Uterus (tissue), 4 donors: ENCODE data around the gene ROCK2. TPM values are rescaled to one million over a fixed set of nuclear protein-coding genes. Genes with fewer than 3 reads are reported as not detected.

Experiments
- DNase-seq, 2 donors: peaks; one replicate each; pipeline ENCODE4 v3.0.0-alpha.2; 2019 to 2020
- H3K27ac ChIP-seq, 2 donors: fragments of 200-600 bp; sonication (generic); 1 replicate in 1 of 2; 2 replicates in 1 of 2; pipeline ENCODE4 v1.5.1; 2016 to 2018
- H3K27me3 ChIP-seq, 2 donors: fragments of 200-600 bp; sonication (generic); one replicate each; pipeline ENCODE4 v1.5.1; 2018 to 2019; ENCODE audit warnings: control low read depth in 1 of 2
- H3K36me3 ChIP-seq, 2 donors: fragments of 200-600 bp; sonication (generic); one replicate each; pipeline ENCODE4 v1.5.1; 2019; ENCODE audit warnings: control low read depth in 1 of 2
- H3K4me1 ChIP-seq, 2 donors: fragments of 200-600 bp; sonication (generic); one replicate each; pipeline ENCODE4 v1.5.1; 2018 to 2019; ENCODE audit warnings: control low read depth in 1 of 2
- H3K4me3 ChIP-seq, 2 donors: fragments of 200-600 bp; sonication (generic); 1 replicate in 1 of 2; 2 replicates in 1 of 2; pipeline ENCODE4 v1.5.1; 2018 to 2019; ENCODE audit warnings: mild to moderate bottlenecking in 1 of 2
- H3K9me3 ChIP-seq, 2 donors: fragments of 200-600 bp; sonication (generic); one replicate each; pipeline ENCODE4 v1.5.1; 2019; ENCODE audit warnings: control low read depth in 1 of 2
- POLR2A ChIP-seq, 2 donors: fragments of 450-650 bp; IDR thresholded peaks; one replicate each; pipeline ENCODE4 v1.6.1; 2016; ENCODE audit warnings: antibody characterized with exemption in 2 of 2, mild to moderate bottlenecking in 1 of 2, moderate library complexity in 1 of 2
- intact Hi-C: fragments of 100-400 bp; cut with DNase I; formaldehyde crosslinking; loops from one replicate; pipeline ENCODE4 v1.15.1; 2023; ENCODE audit warnings: low total_unique reads
- total RNA-seq, 4 donors: library from RNA; depleted of rRNA in 3 of 4; stranded (reverse); fragments of >200 nt in 3 of 4; gene quantifications; one replicate each; pipeline versions ENCODE4 v1.1.0 to v1.2.4, GENCODE V29; 2014 to 2023
- TF ChIP-seq, protein P1 (sequence below), 4 experiments: fragments of 200-600 bp in 2 of 4; fragments of 450-650 bp in 2 of 4; sonication (generic) in 2 of 4; IDR thresholded peaks; one replicate each; pipeline ENCODE4 v1.5.1; 2016 to 2019; ENCODE audit warnings: antibody characterized with exemption in 4 of 4, mild to moderate bottlenecking in 2 of 4, moderate library complexity in 1 of 4
- donor health status: DM: yes; HTN: yes; CAD: no.

Gene ROCK2
- total RNA-seq, 4 donors from 2014 or later = 78.5 to 143 (median 122) TPM

DNA sequence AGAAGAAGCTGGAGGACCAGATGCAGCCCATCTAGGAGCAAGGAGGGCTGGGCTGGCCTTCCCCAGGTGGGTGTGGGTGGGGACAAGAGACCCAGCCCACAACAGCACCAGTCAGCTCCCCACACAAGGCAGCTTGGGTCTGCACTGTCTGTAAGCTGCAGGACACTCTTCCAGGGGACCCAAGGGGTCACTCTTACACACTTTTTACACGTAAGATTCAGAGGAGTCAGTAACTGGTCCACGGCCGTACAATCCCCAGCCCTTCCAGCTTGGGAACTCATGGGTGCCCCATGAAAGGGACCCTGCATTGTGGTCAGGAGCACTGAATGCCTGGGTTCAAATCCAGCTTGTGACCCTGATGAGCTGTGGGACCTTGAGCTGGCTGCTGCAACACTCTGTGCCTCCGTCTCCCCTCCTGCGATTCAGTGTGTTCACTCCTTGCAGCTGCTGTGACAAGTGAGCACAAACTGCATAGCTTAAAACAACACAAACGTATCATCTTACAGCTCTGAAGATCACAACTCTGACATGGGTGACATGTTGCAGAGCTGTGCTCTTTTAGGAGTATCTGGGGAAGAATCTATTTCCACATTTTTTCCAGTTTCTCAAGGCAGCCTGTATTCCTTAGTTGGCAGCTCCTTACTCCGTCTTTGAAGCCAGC is 200.2 kb downstream of the ROCK2 start:
- DNase-seq = no peak
- Histone ChIP-seq H3K4me3 (no peak overlapping the region), H3K36me3 (no peaks in the 10 kb centered on the region), H3K4me1 (no peaks in the 10 kb centered on the region), H3K27ac (no peak overlapping the region), H3K27me3 (no peaks in the 10 kb centered on the region), H3K9me3 (no peaks in the 10 kb centered on the region)
- intact Hi-C loops = no loop called here
- TF ChIP-seq, protein P1, sequence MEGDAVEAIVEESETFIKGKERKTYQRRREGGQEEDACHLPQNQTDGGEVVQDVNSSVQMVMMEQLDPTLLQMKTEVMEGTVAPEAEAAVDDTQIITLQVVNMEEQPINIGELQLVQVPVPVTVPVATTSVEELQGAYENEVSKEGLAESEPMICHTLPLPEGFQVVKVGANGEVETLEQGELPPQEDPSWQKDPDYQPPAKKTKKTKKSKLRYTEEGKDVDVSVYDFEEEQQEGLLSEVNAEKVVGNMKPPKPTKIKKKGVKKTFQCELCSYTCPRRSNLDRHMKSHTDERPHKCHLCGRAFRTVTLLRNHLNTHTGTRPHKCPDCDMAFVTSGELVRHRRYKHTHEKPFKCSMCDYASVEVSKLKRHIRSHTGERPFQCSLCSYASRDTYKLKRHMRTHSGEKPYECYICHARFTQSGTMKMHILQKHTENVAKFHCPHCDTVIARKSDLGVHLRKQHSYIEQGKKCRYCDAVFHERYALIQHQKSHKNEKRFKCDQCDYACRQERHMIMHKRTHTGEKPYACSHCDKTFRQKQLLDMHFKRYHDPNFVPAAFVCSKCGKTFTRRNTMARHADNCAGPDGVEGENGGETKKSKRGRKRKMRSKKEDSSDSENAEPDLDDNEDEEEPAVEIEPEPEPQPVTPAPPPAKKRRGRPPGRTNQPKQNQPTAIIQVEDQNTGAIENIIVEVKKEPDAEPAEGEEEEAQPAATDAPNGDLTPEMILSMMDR (IDR thresholded peaks at IDR 0.05) = no peak
- TF ChIP-seq POLR2A (IDR thresholded peaks at IDR 0.05) = no peak

DNA sequence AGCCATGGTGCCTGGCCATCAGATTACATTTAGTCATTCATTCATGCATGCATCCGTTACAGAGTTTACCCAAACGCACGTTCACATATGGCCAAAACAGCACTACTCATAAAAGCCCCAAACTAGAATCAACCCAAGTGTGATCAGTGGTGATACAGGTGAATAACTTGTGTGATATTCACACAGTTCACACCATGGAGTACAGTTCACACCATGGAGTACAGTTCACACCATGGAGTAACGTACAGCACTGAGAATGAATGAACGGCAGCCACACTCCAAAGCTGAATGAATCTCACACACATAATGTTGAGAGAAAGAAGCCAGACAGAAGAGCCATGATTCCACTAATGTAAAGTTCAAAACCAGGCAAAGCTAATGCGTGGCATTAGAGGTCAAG is 201.4 kb downstream of the ROCK2 start:
- Histone ChIP-seq H3K4me1 (no peaks in the 10 kb centered on the region), H3K36me3 (no peaks in the 10 kb centered on the region), H3K4me3 (no peak overlapping the region), H3K27ac (no peak overlapping the region), H3K9me3 (no peaks in the 10 kb centered on the region), H3K27me3 (no peaks in the 10 kb centered on the region)
- no peak for DNase-seq
- TF ChIP-seq, protein P1 (IDR thresholded peaks at IDR 0.05) = no peak
- TF ChIP-seq POLR2A (IDR thresholded peaks at IDR 0.05) = no peak
- intact Hi-C loops = no loop called here

DNA sequence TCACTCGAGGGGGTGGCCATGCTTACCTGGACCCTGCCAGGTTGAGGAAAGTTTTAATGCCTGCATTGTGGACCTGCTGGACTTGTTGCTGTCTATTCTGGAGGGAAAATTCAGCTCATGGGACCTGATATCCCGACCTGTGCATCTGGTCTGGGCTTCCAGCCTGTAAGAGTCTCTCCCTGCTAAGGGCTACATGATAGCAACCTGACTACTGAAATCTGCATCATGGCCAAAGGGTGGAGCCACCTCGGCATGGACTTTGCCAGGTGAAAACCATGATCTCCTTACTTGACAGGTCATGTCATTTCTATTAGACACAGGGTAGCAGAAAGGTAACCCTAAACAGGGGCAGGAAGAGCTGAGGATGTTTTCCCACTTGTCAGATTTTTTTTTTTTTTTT is 202.1 kb downstream of the ROCK2 start:
- intact Hi-C loops = no loop called here
- DNase-seq = no peak
- Histone ChIP-seq H3K9me3 (no peaks in the 10 kb centered on the region), H3K27ac (no peak overlapping the region), H3K4me1 (no peaks in the 10 kb centered on the region), H3K36me3 (no peaks in the 10 kb centered on the region), H3K27me3 (no peaks in the 10 kb centered on the region), H3K4me3 (no peak overlapping the region)
- TF ChIP-seq, protein P1 (IDR thresholded peaks at IDR 0.05) = no peak
- no peak for TF ChIP-seq POLR2A (IDR thresholded peaks at IDR 0.05)

DNA sequence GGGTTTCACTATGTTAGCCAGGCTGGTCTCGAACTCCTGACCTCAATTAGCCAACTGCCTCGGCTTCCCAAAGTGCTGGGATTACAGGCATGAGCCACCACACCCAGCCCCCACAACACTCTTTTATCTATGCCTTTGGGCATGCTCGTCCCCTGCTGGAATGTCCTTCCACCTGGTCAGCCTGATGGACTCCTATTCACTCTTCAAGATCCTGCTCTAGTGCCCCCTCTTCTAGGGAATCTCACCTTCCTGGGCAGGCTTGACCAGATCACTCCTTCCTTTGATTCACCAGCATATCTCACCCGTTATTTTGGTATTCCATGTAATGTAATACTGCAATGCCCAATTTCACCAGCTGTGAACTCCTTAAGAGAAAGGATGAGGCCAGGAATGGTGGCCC is 203.1 kb downstream of the ROCK2 start:
- Histone ChIP-seq H3K27ac (no peak overlapping the region), H3K4me3 (no peak overlapping the region), H3K4me1 (no peaks in the 10 kb centered on the region), H3K36me3 (no peaks in the 10 kb centered on the region), H3K27me3 (no peaks in the 10 kb centered on the region), H3K9me3 (no peaks in the 10 kb centered on the region)
- DNase-seq = no peak
- intact Hi-C loops = no loop called here
- TF ChIP-seq, protein P1 (IDR thresholded peaks at IDR 0.05) = no peak
- TF ChIP-seq POLR2A (IDR thresholded peaks at IDR 0.05) = no peak

DNA sequence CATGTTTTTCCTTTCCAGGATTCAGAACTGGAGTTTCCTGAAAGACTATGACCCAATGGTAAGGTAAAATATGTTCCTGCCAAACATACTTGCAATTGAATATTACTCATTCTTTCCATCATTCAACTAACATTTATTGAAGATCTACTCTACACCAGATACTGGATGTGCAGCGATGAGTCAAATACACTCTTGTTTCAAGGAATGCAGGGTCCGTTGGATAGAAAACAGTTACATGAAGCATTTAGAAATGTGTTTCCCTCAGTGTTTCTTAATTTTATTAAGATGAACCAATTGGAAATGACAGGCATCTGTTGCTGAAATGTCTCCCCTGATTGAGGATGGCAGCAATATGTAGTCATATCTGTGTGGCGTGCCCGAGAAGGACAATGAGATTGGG is 203.9 kb downstream of the ROCK2 start:
- Histone ChIP-seq H3K4me3 (no peak overlapping the region), H3K27ac (no peak overlapping the region), H3K9me3 (no peaks in the 10 kb centered on the region), H3K4me1 (no peaks in the 10 kb centered on the region), H3K27me3 (no peaks in the 10 kb centered on the region), H3K36me3 (no peaks in the 10 kb centered on the region)
- no peak for TF ChIP-seq POLR2A (IDR thresholded peaks at IDR 0.05)
- TF ChIP-seq, protein P1 (IDR thresholded peaks at IDR 0.05) = no peak
- no peak for DNase-seq
- intact Hi-C loops = no loop called here
